H1 (cell line): ENCODE data around the gene ZPR1. TPM values are rescaled to one million over a fixed set of nuclear protein-coding genes. Genes with fewer than 3 reads are reported as not detected.

ENCODE experiments used
- CTCF ChIA-PET: fragments of 300-600 bp; sonication (Branson Sonifier 250); formaldehyde crosslinking; loops from one replicate; lab custom pipeline; 2021; ENCODE audit not compliant: partially characterized antibody; lab: Charles Lee
- POLR2A ChIA-PET: fragments of 300-600 bp; sonication (Branson Sonifier 250); formaldehyde crosslinking; loops from one replicate; lab custom pipeline; 2021; ENCODE audit warnings: inconsistent platforms; ENCODE audit not compliant: partially characterized antibody; lab: Charles Lee
- DNase-seq, 2 experiments: peaks; one replicate each; pipeline versions ENCODE4 v3.0.0 to v3.0.0-alpha.2; 2010 to 2022; ENCODE audit warnings: low spot score in 2 of 2, low read depth in 1 of 2, mixed read lengths in 1 of 2
- FAIRE-seq: peaks from 2 replicates; lab custom pipeline; 2011; peaks lifted over from hg19 to GRCh38; lab: Jason Lieb, UNC
- H2AFZ ChIP-seq: 2 replicates; pipeline ENCODE4 v1.8.1; 2012; ENCODE audit warnings: low read length, inconsistent platforms
- H2AK5ac ChIP-seq: 2 replicates; pipeline ENCODE4 v1.6.1; 2013; ENCODE audit warnings: low read depth, low read length
- H2BK120ac ChIP-seq: replicated peaks from 2 replicates; pipeline ENCODE3; 2013; ENCODE audit warnings: low read depth, low read length, inconsistent platforms
- H2BK12ac ChIP-seq: 2 replicates; pipeline ENCODE4 v1.6.1; 2013; ENCODE audit warnings: low read depth, low read length
- H2BK15ac ChIP-seq: 2 replicates; pipeline ENCODE4 v1.6.1; 2013; ENCODE audit warnings: low read length
- H2BK20ac ChIP-seq: 2 replicates; pipeline ENCODE4 v1.6.1; 2013; ENCODE audit warnings: low read length
- H2BK5ac ChIP-seq: 2 replicates; pipeline ENCODE4 v1.6.1; 2013; ENCODE audit warnings: low read depth, low read length
- H3K14ac ChIP-seq: 2 replicates; pipeline ENCODE4 v1.6.1; 2013; ENCODE audit warnings: inconsistent platforms; ENCODE audit not compliant: insufficient read length
- H3K18ac ChIP-seq: 2 replicates; pipeline ENCODE4 v1.6.1; 2013; ENCODE audit warnings: low read length; ENCODE audit errors: extremely low read depth
- H3K23ac ChIP-seq: 2 replicates; pipeline ENCODE4 v1.6.1; 2013; ENCODE audit warnings: inconsistent platforms; ENCODE audit not compliant: insufficient read length
- H3K23me2 ChIP-seq: 2 replicates; pipeline ENCODE4 v1.6.1; 2013; ENCODE audit warnings: low read depth, low read length
- H3K27ac ChIP-seq: 2 replicates; pipeline ENCODE4 v1.6.1; 2011; ENCODE audit warnings: low read depth, low read length, inconsistent platforms
- H3K27me3 ChIP-seq, 4 experiments: replicated peaks in 1 of 4; 1 replicate in 1 of 4; 2 replicates in 3 of 4; pipeline versions ENCODE4 v1.6.1 to v1.8.1; 2011 to 2013; ENCODE audit warnings: low read length in 3 of 4, mild to moderate bottlenecking in 3 of 4, inconsistent platforms in 2 of 4, mixed read lengths in 2 of 4, moderate library complexity in 1 of 4; ENCODE audit not compliant: control insufficient read depth in 3 of 4, insufficient read depth in 3 of 4; ENCODE audit errors: extremely low read depth in 1 of 4
- H3K36me3 ChIP-seq, 4 experiments: 2 replicates each; pipeline versions ENCODE4 v1.6.1 to v1.8.1; 2011 to 2013; ENCODE audit warnings: mild to moderate bottlenecking in 4 of 4, low read length in 3 of 4, moderate library complexity in 2 of 4, control low read depth in 1 of 4, inconsistent platforms in 1 of 4; ENCODE audit not compliant: insufficient read depth in 4 of 4, control insufficient read depth in 2 of 4
- H3K4ac ChIP-seq: replicated peaks from 2 replicates; pipeline ENCODE3; 2013; ENCODE audit warnings: low read length, low read depth, mixed read lengths, inconsistent platforms; ENCODE audit not compliant: insufficient read length
- H3K4me1 ChIP-seq, 4 experiments: replicated peaks in 1 of 4; 1 replicate in 1 of 4; 2 replicates in 3 of 4; pipeline versions ENCODE4 v1.6.1 to v1.8.1; 2011 to 2013; ENCODE audit warnings: low read length in 3 of 4, inconsistent platforms in 2 of 4, mixed read lengths in 1 of 4; ENCODE audit not compliant: insufficient read depth in 4 of 4, control insufficient read depth in 3 of 4
- H3K4me2 ChIP-seq, 2 experiments: 2 replicates each; pipeline versions ENCODE4 v1.6.1 to v1.8.1; 2011 to 2013; ENCODE audit warnings: low read depth in 2 of 2, low read length in 2 of 2, control low read depth in 1 of 2, inconsistent platforms in 1 of 2, mild to moderate bottlenecking in 1 of 2; ENCODE audit not compliant: insufficient read depth in 1 of 2
- H3K4me3 ChIP-seq, 4 experiments: fragments of 200-600, 300-600 bp in 1 of 4; sonication (generic), shearing (Covaris generic), sonication (Bioruptor Twin) in 1 of 4; 2 replicates each; pipeline versions ENCODE4 v1.5.1 to v1.8.1; 2011 to 2016; ENCODE audit warnings: low read length in 4 of 4, low read depth in 3 of 4, control low read depth in 2 of 4, inconsistent platforms in 2 of 4, mild to moderate bottlenecking in 2 of 4, mixed read lengths in 1 of 4, moderate library complexity in 1 of 4; ENCODE audit not compliant: insufficient read depth in 2 of 4; ENCODE audit errors: extremely low read depth in 1 of 4
- H3K56ac ChIP-seq: replicated peaks from 2 replicates; pipeline ENCODE3; 2013; ENCODE audit warnings: low read depth, mild to moderate bottlenecking, mixed read lengths, low read length, inconsistent platforms; ENCODE audit not compliant: insufficient read length
- H3K79me1 ChIP-seq: 2 replicates; pipeline ENCODE4 v1.6.1; 2013; ENCODE audit warnings: low read depth, low read length, control low read depth
- H3K79me2 ChIP-seq, 2 experiments: 2 replicates each; pipeline versions ENCODE4 v1.6.1 to v1.8.1; 2012 to 2013; ENCODE audit warnings: low read length in 2 of 2, mild to moderate bottlenecking in 2 of 2, inconsistent platforms in 1 of 2; ENCODE audit not compliant: insufficient read depth in 2 of 2, control insufficient read depth in 1 of 2
- H3K9ac ChIP-seq, 4 experiments: replicated peaks in 1 of 4; 1 replicate in 1 of 4; 2 replicates in 3 of 4; pipeline versions ENCODE4 v1.6.1 to v1.8.1; 2011 to 2013; ENCODE audit warnings: low read depth in 3 of 4, low read length in 3 of 4, control low read depth in 2 of 4, mild to moderate bottlenecking in 2 of 4, moderate library complexity in 2 of 4, inconsistent platforms in 1 of 4; ENCODE audit errors: extremely low read depth in 1 of 4
- H3K9me3 ChIP-seq, 2 experiments: 2 replicates each; pipeline versions ENCODE4 v1.6.1 to v1.8.1; 2012 to 2013; ENCODE audit warnings: mild to moderate bottlenecking in 2 of 2, moderate library complexity in 2 of 2, control low read depth in 1 of 2, inconsistent platforms in 1 of 2, low read depth in 1 of 2, low read length in 1 of 2, mixed read lengths in 1 of 2; ENCODE audit not compliant: insufficient read depth in 2 of 2
- H4K20me1 ChIP-seq, 2 experiments: replicated peaks in 1 of 2; 2 replicates each; pipeline versions ENCODE3 to v1.8.1; 2011 to 2013; ENCODE audit warnings: inconsistent platforms in 2 of 2, low read length in 2 of 2, mild to moderate bottlenecking in 1 of 2; ENCODE audit not compliant: insufficient read depth in 2 of 2, control insufficient read depth in 1 of 2
- H4K5ac ChIP-seq: 2 replicates; pipeline ENCODE4 v1.6.1; 2013; ENCODE audit warnings: low read length, low read depth, mixed read lengths, inconsistent platforms; ENCODE audit not compliant: insufficient read length
- H4K8ac ChIP-seq: 2 replicates; pipeline ENCODE4 v1.8.0; 2013; ENCODE audit warnings: mild to moderate bottlenecking, moderate library complexity, low read length, inconsistent platforms; ENCODE audit not compliant: insufficient read depth; ENCODE audit errors: extremely low read depth
- H4K91ac ChIP-seq: replicated peaks from 2 replicates; pipeline ENCODE3; 2013; ENCODE audit warnings: low read length, mixed read lengths, inconsistent platforms; ENCODE audit not compliant: insufficient read length
- BACH1 ChIP-seq: IDR thresholded peaks from 2 replicates; pipeline ENCODE4 v1.6.1; 2012; ENCODE audit warnings: low read length, improper control_type of control experiment
- CBX8 ChIP-seq: fragments of 300-800, 300-1000 bp; sonication (generic); IDR thresholded peaks from 2 replicates; pipeline ENCODE4 v1.7.1; 2016; ENCODE audit warnings: low read depth, low read length, borderline replicate concordance
- CTCF ChIP-seq, 3 experiments: IDR thresholded peaks; 1 replicate in 2 of 3; 2 replicates in 1 of 3; pipeline versions ENCODE4 v1.5.1 to v1.6.1; 2011; ENCODE audit warnings: low read length in 3 of 3, mild to moderate bottlenecking in 3 of 3, inconsistent platforms in 2 of 3, low read depth in 1 of 3, moderate library complexity in 1 of 3; ENCODE audit not compliant: insufficient read depth in 1 of 3; ENCODE audit errors: control extremely low read depth in 1 of 3
- EP300 ChIP-seq, 2 experiments: IDR thresholded peaks; 1 replicate in 1 of 2; 2 replicates in 1 of 2; pipeline ENCODE4 v1.6.1; 2011 to 2012; ENCODE audit warnings: low read depth in 2 of 2, low read length in 2 of 2, mild to moderate bottlenecking in 2 of 2, borderline replicate concordance in 1 of 2, inconsistent platforms in 1 of 2, moderate library complexity in 1 of 2
- EZH2 ChIP-seq: fragments of 200-600 bp; sonication (generic); IDR thresholded peaks from 2 replicates; pipeline ENCODE4 v1.7.1; 2012; ENCODE audit warnings: low read depth, mild to moderate bottlenecking, moderate library complexity, low read length, inconsistent platforms; ENCODE audit not compliant: severe bottlenecking
- GTF2F1 ChIP-seq: IDR thresholded peaks from 2 replicates; pipeline ENCODE4 v1.6.1; 2012; ENCODE audit warnings: low read depth, low read length, improper control_type of control experiment, borderline replicate concordance
- JUND ChIP-seq: IDR thresholded peaks from 2 replicates; pipeline ENCODE4 v1.6.1; 2011; ENCODE audit warnings: mild to moderate bottlenecking, improper control_type of control experiment, low read length
- MAFK ChIP-seq: IDR thresholded peaks from 2 replicates; pipeline ENCODE4 v1.6.1; 2012; ENCODE audit warnings: low read depth, mild to moderate bottlenecking, improper control_type of control experiment, low read length
- POLR2A ChIP-seq, 2 experiments: IDR thresholded peaks; 1 replicate in 1 of 2; 2 replicates in 1 of 2; pipeline ENCODE4 v1.6.1; 2011; ENCODE audit warnings: low read depth in 2 of 2, low read length in 2 of 2, mild to moderate bottlenecking in 2 of 2; ENCODE audit errors: control extremely low read depth in 1 of 2
- SIRT6 ChIP-seq: IDR thresholded peaks from one replicate; pipeline ENCODE4 v1.7.1; 2012; ENCODE audit warnings: low read length, inconsistent platforms
- SP1 ChIP-seq: IDR thresholded peaks from 2 replicates; pipeline ENCODE4 v1.6.1; 2011; ENCODE audit warnings: low read depth, low read length
- SRF ChIP-seq: IDR thresholded peaks from 2 replicates; pipeline ENCODE4 v1.6.1; 2011; ENCODE audit warnings: mild to moderate bottlenecking, low read depth, low read length, moderate library complexity
- YY1 ChIP-seq: IDR thresholded peaks from 2 replicates; pipeline ENCODE4 v1.6.1; 2011; ENCODE audit warnings: low read depth, mild to moderate bottlenecking, low read length
- WGBS, 2 experiments: shearing (Covaris generic) in 1 of 2; methylation state at CpG; one replicate each; pipeline versions ENCODE4 v1.1.6 to v1.1.7; 2013 to 2015; ENCODE audit warnings: low lambda C conversion rate in 2 of 2, mixed read lengths in 2 of 2, inconsistent platforms in 1 of 2, low coverage in 1 of 2, missing lambda C conversion rate in 1 of 2; ENCODE audit not compliant: insufficient replicate concordance in 2 of 2, insufficient coverage in 1 of 2, insufficient read length in 1 of 2; ENCODE audit errors: extremely low coverage in 1 of 2, missing lambda C conversion rate in 1 of 2; 5-methylcytosine and 5-hydroxymethylcytosine counted together
- polyA plus RNA-seq, 7 experiments: library from polyadenylated mRNA; depleted of rRNA in 3 of 7; stranded (reverse) in 5 of 7; unstranded in 2 of 7; fragments of >200 nt in 5 of 7; fragments of 200-250 nt in 2 of 7; gene quantifications; 1 replicate in 5 of 7; 2 replicates in 1 of 7; 4 replicates in 1 of 7; pipeline versions ENCODE4 v1.2.1 to v1.2.3, GENCODE V29; 2011 to 2013; ENCODE audit warnings: missing spikeins in 2 of 7, mixed read lengths in 2 of 7
- total RNA-seq: library from RNA; stranded (reverse); fragmentation: NEBNext Ultra II Directional; extraction: Animal tissue kit (Norgen Biotek cat#: 25700); gene quantifications from 2 replicates; pipeline ENCODE4 v1.2.1, GENCODE V29; 2021

The ZPR1 gene
- total and polyA plus RNA-seq, 2 of the 8 experiments (the other 6 are each of a cell fraction or from before 2014, with no cell fraction given) = 36.7 to 70.5 TPM

GRCh38 chr11:116812109-116812508 lies 24.3 kb upstream of the ZPR1 start:
- Histone ChIP-seq H2AK5ac (no peak overlapping the region), H3K9ac (no peak overlapping the region), H3K79me1 (no peaks in the 10 kb centered on the region), H4K20me1 (no peaks in the 10 kb centered on the region), H3K23ac (no peak overlapping the region), H3K4me2 (no peak overlapping the region), H3K79me2 (no peaks in the 10 kb centered on the region), H2BK15ac (no peak overlapping the region), H3K4me1 (no peaks in the 10 kb centered on the region), H2BK12ac (no peak overlapping the region), H2BK5ac (no peak overlapping the region), H3K56ac (no peak overlapping the region), H4K91ac (no peak overlapping the region), H2BK20ac (no peak overlapping the region), H3K27me3 (no peaks in the 10 kb centered on the region), H3K9me3 (no peaks in the 10 kb centered on the region), H4K8ac (no peak overlapping the region), H3K18ac (no peak overlapping the region), H3K36me3 (no peaks in the 10 kb centered on the region), H3K4me3 (no peak overlapping the region), H3K27ac (no peak overlapping the region), H4K5ac (no peak overlapping the region), H3K23me2 (no peaks in the 10 kb centered on the region; the same call in 1 of the 2 replicates), H3K14ac (no peak overlapping the region), H2AFZ (no peak overlapping the region), H3K4ac (no peak overlapping the region), H2BK120ac (no peak overlapping the region)
- DNase-seq = no peak
- POLR2A ChIA-PET = interaction anchor here (0.7 kb wide), 1 partner anchor 24 kb away, joined by 4 read pairs; no protein-coding TSS in a partner anchor
- CTCF ChIA-PET = interaction anchor here (0.7 to 1.8 kb wide), 5 partner anchors 9 to 327 kb away, joined by 3 to 5 read pairs (median 3); partner anchors contain the start of gene APOA1
- WGBS, 2 experiments = 97% methylated on average over 4 of the region's 4 CpGs; no CpG with 5 or more reads in 1 of the 2 experiments
- no peak for FAIRE-seq
- TF ChIP-seq EZH2 = no peak
- TF ChIP-seq POLR2A (IDR thresholded peaks at IDR 0.05; ENCODE audit: control extremely low read depth in 1 of 2, low read depth in 2 of 2, low read length in 2 of 2) = no peak
- TF ChIP-seq SIRT6 = no peak
- no peak for TF ChIP-seq BACH1
- no peak for TF ChIP-seq JUND
- TF ChIP-seq SRF = no peak
- TF ChIP-seq CTCF (IDR thresholded peaks at IDR 0.05; ENCODE audit: control extremely low read depth in 1 of 3, insufficient read depth in 1 of 3, low read depth in 1 of 3, low read length in 3 of 3) = no peak
- TF ChIP-seq CBX8 = no peak
- no peak for TF ChIP-seq MAFK
- TF ChIP-seq EP300 (IDR thresholded peaks at IDR 0.05; ENCODE audit: borderline replicate concordance in 1 of 2, low read depth in 2 of 2, low read length in 2 of 2) = no peak
- TF ChIP-seq GTF2F1 = no peak
- no peak for TF ChIP-seq SP1
- no peak for TF ChIP-seq YY1
